GM18858 (cell line): ENCODE measurements around the gene EPHB3.
"Not testable (repeated sequence)": the region's sequence is repeated elsewhere in the genome, so short reads cannot be mapped to it uniquely, and the experiment has no call there.

Source experiments
- ATAC-seq: cut with Tn5 transposase; IDR thresholded peaks from one replicate; pipeline ENCODE4 v1.9.1; 2021; ENCODE audit not compliant: unreplicated experiment

EPHB3 gene

GRCh38 chr3:184620475-184621119 lies 59.0 kb downstream of the EPHB3 start:
- ATAC-seq, result no peak

- not testable (repeated sequence) for ATAC-seq
Observed at GRCh38 chr3:184622156-184622555, 60.6 kb downstream of the EPHB3 start.

DNA sequence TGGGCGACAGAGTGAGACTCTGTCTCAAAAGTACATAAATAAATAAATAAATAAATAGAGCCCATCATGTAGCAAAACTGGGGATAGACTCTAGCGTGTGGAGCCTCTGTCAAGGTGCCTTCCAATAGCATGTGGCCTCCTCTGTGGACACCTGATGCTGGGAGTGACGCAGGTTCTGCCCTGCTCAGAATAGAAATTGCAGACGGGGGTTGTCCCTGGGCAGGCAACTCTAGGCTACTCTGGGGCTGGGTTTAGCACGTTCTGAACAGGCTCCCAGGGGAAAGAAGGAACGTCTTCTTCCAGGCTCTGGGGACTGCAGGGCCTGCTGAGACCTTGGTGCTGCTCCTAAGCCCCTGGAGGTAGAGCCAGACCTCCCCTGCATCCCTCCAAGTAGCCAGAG lies 65.3 kb downstream of the EPHB3 start:
- ATAC-seq, result no peak

DNA sequence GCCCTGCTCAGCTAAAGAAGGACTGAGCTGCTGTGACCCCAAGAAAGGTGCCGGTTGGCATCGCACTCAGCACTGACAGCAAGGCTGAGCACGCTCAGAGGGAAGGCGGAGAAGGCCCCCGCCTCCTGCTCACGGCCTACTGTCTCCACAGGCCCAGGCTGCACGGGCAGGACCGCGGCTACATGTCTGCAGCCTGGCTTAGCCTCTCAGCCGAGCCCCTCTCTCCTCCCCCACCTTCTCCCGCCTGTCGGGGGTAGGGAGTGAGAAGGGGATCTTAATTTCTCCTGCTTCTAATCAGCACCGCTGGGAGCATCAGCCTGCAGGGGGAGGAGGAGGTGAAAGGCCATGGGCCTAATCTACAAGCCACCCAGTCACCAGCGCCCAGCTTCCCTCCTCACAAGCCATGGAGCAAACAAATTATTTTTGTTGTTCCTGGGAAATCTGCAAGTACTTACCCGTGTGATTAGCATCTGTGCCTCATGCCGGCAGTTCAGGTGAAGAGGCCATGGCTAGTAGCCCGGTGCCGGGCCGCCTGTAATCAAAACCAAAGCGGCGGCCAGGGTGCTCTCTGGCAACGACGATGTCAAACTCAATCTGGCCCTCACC lies 68.1 kb downstream of the EPHB3 start:
- no peak for ATAC-seq

DNA sequence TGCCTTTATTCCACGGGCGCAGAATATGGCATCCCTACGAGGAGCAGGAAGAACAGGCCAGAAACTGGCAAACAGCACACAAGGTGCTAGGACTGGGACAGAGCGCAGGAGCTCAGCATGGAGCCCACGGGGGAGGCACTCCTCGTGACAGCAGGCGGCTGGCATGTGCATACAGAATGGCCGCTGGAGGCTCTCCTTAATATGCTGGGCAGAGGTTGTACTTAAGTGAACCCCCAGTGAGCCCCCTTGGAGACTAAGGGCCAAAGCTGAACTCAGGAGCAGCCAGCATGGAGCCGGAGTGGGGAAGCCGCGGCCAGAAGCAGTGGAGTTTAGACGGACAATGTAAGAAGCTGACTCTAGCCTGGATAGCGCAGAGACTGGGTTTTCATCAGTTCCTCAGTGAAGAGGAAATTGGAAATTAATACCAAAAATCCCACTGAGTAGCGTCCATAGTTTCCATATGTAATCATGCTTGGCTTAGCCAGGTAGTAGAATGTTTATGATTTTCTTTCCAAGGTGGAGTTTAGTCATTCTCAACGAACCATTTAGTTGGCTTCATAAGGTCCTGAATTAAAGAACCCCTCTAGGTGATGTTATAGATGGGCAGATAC lies 69.4 kb downstream of the EPHB3 start:
- ATAC-seq, result no peak

GRCh38 chr3:184631472-184631861 lies 69.9 kb downstream of the EPHB3 start:
- no peak for ATAC-seq
